CD4-positive, alpha-beta T cell (primary cell): ENCODE results near the gene PCDHB3. TPM values are rescaled to one million over a fixed set of nuclear protein-coding genes. Genes with fewer than 3 reads are reported as not detected.
"Not testable (repeated sequence)": the region's sequence is repeated elsewhere in the genome, so short reads cannot be mapped to it uniquely, and the experiment has no call there.

Source experiments
- ATAC-seq: fragments of 200-7000 bp; cut with Tn5 transposase; one replicate; pipeline ENCODE4 v1.10.0; 2022; ENCODE audit warnings: mild to moderate bottlenecking; ENCODE audit not compliant: poor library complexity
- CTCF ChIA-PET: fragments of 350-600 bp; sonication (Branson Sonifier 250); formaldehyde crosslinking; loops from one replicate; lab custom pipeline; 2021; ENCODE audit warnings: antibody characterized with exemption, inconsistent platforms; lab: Charles Lee
- POLR2A ChIA-PET: fragments of 350-600 bp; sonication (Branson Sonifier 250); formaldehyde crosslinking; loops from one replicate; lab custom pipeline; 2021; ENCODE audit warnings: antibody characterized with exemption, inconsistent platforms; lab: Charles Lee
- DNase-seq, 14 experiments: peaks; one replicate each; pipeline ENCODE4 v3.0.0-alpha.2; 2013 to 2020; ENCODE audit warnings: mixed read lengths in 2 of 14
- H3K27ac ChIP-seq, 2 donors: one replicate each; pipeline versions ENCODE4 v1.5.1 to v1.7.0; 2013; ENCODE audit warnings: low read length in 2 of 2, low read depth in 1 of 2, mild to moderate bottlenecking in 1 of 2
- H3K27me3 ChIP-seq, 2 experiments: 1 replicate in 1 of 2; 2 replicates in 1 of 2; pipeline versions ENCODE4 v1.6.1 to v1.7.0; 2013; ENCODE audit warnings: low read length in 2 of 2, control low read depth in 1 of 2, mild to moderate bottlenecking in 1 of 2, moderate library complexity in 1 of 2; ENCODE audit not compliant: insufficient read depth in 2 of 2, control insufficient read depth in 1 of 2
- H3K36me3 ChIP-seq: one replicate; pipeline ENCODE4 v1.6.1; 2013; ENCODE audit warnings: low read length, control low read depth; ENCODE audit not compliant: insufficient read depth
- H3K4me1 ChIP-seq: one replicate; pipeline ENCODE4 v1.6.1; 2013; ENCODE audit warnings: low read length, control low read depth; ENCODE audit not compliant: insufficient read depth
- H3K4me3 ChIP-seq: one replicate; pipeline ENCODE4 v1.5.1; 2013; ENCODE audit warnings: mild to moderate bottlenecking, low read length, moderate library complexity
- H3K9me3 ChIP-seq, 2 experiments: 1 replicate in 1 of 2; 2 replicates in 1 of 2; pipeline versions ENCODE4 v1.6.1 to v1.7.0; 2013; ENCODE audit warnings: low read length in 2 of 2, mild to moderate bottlenecking in 2 of 2, control low read depth in 1 of 2, moderate library complexity in 1 of 2; ENCODE audit not compliant: control insufficient read depth in 1 of 2, insufficient read depth in 1 of 2
- H3K27ac Mint-ChIP-seq: one replicate; pipeline ENCODE4 v1.8.0; 2020; ENCODE audit warnings: mixed read lengths
- H3K27me3 Mint-ChIP-seq: one replicate; pipeline ENCODE4 v1.8.0; 2021; ENCODE audit warnings: mixed read lengths
- H3K36me3 Mint-ChIP-seq: one replicate; pipeline ENCODE4 v1.8.0; 2021; ENCODE audit warnings: low read depth, mixed read lengths
- H3K4me1 Mint-ChIP-seq: one replicate; pipeline ENCODE4 v1.8.0; 2021; ENCODE audit warnings: low read depth, mixed read lengths
- H3K4me3 Mint-ChIP-seq: one replicate; pipeline ENCODE4 v1.8.0; 2020; ENCODE audit warnings: mild to moderate bottlenecking, mixed read lengths
- H3K9me3 Mint-ChIP-seq: one replicate; pipeline ENCODE4 v1.8.0; 2020; ENCODE audit warnings: mixed read lengths
- intact Hi-C, 2 experiments: fragments of 100-400 bp; cut with DNase I in 1 of 2; cut with micrococcal nuclease in 1 of 2; formaldehyde crosslinking; loops; one replicate each; pipeline versions ENCODE4 v1.15.1 to v1.9.0; 2023 to 2025; cut with DNase I, micrococcal nuclease
- total RNA-seq, 174 experiments: library from RNA in 2 of 174; stranded (reverse) in 2 of 174; gene quantifications; one replicate each; pipeline ENCODE4 v1.2.3 and lab custom pipeline; 2021 to 2026
- TF ChIP-seq, protein P1 (sequence below): fragments of 200-600 bp; IDR thresholded peaks from one replicate; pipeline ENCODE4 v1.8.0; 2022; ENCODE audit warnings: antibody characterized with exemption, mild to moderate bottlenecking

The PCDHB3 gene
- total RNA-seq, 2 experiments from 2014 or later: not detected

DNA sequence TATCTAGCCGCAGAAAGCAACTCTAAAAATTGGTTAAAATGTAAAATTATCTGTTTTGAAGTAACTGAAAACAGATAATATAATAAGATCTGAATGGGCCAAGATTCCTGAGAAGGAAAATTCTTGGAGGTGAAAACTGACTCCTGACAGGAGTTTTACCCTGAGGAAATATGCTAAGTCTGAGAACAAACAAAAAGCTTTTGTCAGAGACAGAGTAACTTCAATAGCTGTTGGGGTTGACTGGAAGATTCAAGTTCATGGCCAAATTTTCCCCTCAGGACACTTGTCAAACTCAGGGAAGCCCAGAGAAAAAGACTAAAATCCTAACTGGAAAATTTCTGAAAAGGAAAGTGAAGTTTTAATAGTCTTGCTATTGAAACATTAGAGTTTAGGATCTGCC is 27.0 kb downstream of the PCDHB3 start:
- no peak for ATAC-seq
- H3K27me3 Mint-ChIP-seq: peaks cover 42% of the 10 kb centered on the region
- no peaks in the 10 kb centered on the region for H3K36me3 ChIP-seq
- H3K27me3 ChIP-seq: peaks cover 7 to 19% of the 10 kb centered on the region in 2 experiments
- ChIA-PET POLR2A (no interaction called here), CTCF (no interaction called here)
- H3K4me1 ChIP-seq: no peaks in the 10 kb centered on the region
- no peak for DNase-seq
- TF ChIP-seq, protein P1, sequence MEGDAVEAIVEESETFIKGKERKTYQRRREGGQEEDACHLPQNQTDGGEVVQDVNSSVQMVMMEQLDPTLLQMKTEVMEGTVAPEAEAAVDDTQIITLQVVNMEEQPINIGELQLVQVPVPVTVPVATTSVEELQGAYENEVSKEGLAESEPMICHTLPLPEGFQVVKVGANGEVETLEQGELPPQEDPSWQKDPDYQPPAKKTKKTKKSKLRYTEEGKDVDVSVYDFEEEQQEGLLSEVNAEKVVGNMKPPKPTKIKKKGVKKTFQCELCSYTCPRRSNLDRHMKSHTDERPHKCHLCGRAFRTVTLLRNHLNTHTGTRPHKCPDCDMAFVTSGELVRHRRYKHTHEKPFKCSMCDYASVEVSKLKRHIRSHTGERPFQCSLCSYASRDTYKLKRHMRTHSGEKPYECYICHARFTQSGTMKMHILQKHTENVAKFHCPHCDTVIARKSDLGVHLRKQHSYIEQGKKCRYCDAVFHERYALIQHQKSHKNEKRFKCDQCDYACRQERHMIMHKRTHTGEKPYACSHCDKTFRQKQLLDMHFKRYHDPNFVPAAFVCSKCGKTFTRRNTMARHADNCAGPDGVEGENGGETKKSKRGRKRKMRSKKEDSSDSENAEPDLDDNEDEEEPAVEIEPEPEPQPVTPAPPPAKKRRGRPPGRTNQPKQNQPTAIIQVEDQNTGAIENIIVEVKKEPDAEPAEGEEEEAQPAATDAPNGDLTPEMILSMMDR: no peak
- peaks cover 7 to 9% of the 10 kb centered on the region in 2 experiments for H3K9me3 ChIP-seq
- H3K27ac Mint-ChIP-seq: no peak overlapping the region
- intact Hi-C loops: no loop called here
- no peak overlapping the region for H3K4me3 Mint-ChIP-seq
- no peaks in the 10 kb centered on the region for H3K4me1 Mint-ChIP-seq
- H3K27ac ChIP-seq: no peak overlapping the region
- peaks cover 6% of the 10 kb centered on the region for H3K9me3 Mint-ChIP-seq
- H3K4me3 ChIP-seq: no peak overlapping the region
- no peaks in the 10 kb centered on the region for H3K36me3 Mint-ChIP-seq

DNA sequence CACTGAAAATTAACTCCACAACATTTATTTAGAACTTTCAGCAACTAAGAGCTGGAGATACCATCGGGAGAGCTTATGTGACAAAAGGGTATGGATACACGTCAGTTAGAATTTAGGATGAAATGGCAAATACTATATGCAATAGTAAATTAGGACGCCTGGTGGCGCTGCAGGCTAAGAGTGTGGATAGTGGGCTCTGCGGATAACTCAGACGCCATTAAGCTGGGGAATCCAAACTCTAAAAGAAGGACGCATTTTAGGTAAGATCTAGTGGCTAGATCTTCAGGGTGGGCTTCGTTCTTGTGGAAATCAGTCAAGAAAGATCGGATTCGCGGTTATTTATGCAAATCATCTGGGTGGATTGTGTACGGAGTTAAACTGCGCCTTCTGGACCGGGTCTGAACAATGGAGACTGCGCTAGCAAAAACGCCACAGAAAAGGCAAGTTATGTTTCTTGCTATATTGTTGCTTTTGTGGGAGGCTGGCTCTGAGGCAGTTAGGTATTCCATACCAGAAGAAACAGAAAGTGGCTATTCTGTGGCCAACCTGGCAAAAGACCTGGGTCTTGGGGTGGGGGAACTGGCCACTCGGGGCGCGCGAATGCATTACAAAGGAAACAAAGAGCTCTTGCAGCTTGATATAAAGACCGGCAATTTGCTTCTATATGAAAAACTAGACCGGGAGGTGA is 34.9 kb downstream of the PCDHB3 start, which contains the start of gene PCDHB5:
Gene PCDHB5, plus strand, starts transcription at position 177 of the 688 bp plus-strand sequence. Its CDS starts 229 bp downstream, at position 406.
- peaks cover 21% of the 10 kb centered on the region for H3K9me3 Mint-ChIP-seq
- H3K4me3 Mint-ChIP-seq: peak within 1 kb of the TSS; percentile 73
- H3K4me3 ChIP-seq: no peak within 1 kb of the TSS
- ChIA-PET POLR2A (no interaction called here), CTCF (interaction anchor here (1.2 kb wide), 1 partner anchor 429 kb away, joined by 3 read pairs; no protein-coding TSS in a partner anchor)
- H3K27me3 Mint-ChIP-seq: peaks cover 50% of the 10 kb centered on the region
- intact Hi-C loops: no loop called here
- no peaks in the 10 kb centered on the region for H3K36me3 ChIP-seq
- no peaks in the 10 kb centered on the region for H3K4me1 Mint-ChIP-seq
- peaks cover 25 to 34% of the 10 kb centered on the region in 2 experiments for H3K9me3 ChIP-seq
- H3K27ac ChIP-seq: no peak within 1 kb of the TSS
- no peaks in the 10 kb centered on the region for H3K36me3 Mint-ChIP-seq
- no peak for ATAC-seq
- no peak within 1 kb of the TSS for H3K27ac Mint-ChIP-seq
- H3K4me1 ChIP-seq: no peaks in the 10 kb centered on the region
- TF ChIP-seq, protein P1: no peak
- DNase-seq: no peak
- peaks cover 0 to 15% of the 10 kb centered on the region in 2 experiments for H3K27me3 ChIP-seq

DNA sequence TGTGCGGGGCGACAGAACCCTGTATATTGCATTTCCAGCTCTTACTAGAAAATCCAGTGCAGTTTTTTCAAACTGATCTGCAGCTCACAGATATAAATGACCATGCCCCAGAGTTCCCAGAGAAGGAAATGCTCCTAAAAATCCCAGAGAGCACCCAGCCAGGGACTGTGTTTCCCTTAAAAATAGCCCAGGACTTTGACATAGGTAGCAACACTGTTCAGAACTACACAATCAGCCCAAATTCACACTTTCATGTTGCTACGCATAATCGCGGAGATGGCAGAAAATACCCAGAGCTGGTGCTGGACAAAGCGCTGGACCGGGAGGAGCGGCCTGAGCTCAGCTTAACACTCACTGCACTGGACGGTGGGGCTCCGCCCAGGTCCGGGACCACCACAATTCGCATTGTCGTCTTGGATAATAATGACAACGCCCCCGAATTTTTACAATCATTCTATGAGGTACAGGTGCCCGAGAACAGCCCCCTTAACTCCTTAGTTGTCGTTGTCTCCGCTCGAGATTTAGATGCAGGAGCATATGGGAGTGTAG is 35.5 kb downstream of the PCDHB3 start:
- H3K36me3 ChIP-seq: no peaks in the 10 kb centered on the region
- H3K27ac Mint-ChIP-seq: no peak overlapping the region
- intact Hi-C loops: no loop called here
- peaks cover 21% of the 10 kb centered on the region for H3K9me3 Mint-ChIP-seq
- no peak for DNase-seq
- peaks cover 25 to 34% of the 10 kb centered on the region in 2 experiments for H3K9me3 ChIP-seq
- H3K36me3 Mint-ChIP-seq: no peaks in the 10 kb centered on the region
- H3K4me1 Mint-ChIP-seq: no peaks in the 10 kb centered on the region
- no peak overlapping the region for H3K27ac ChIP-seq
- POLR2A ChIA-PET: no interaction called here
- H3K4me3 ChIP-seq: no peak overlapping the region
- H3K27me3 Mint-ChIP-seq: peaks cover 46% of the 10 kb centered on the region
- CTCF ChIA-PET: interaction anchor here (1.2 kb wide), 1 partner anchor 428 kb away, joined by 3 read pairs; no protein-coding TSS in a partner anchor
- H3K27me3 ChIP-seq: peaks cover 0 to 15% of the 10 kb centered on the region in 2 experiments
- ATAC-seq: no peak
- TF ChIP-seq, protein P1: no peak
- H3K4me1 ChIP-seq: no peaks in the 10 kb centered on the region
- no peak overlapping the region for H3K4me3 Mint-ChIP-seq

DNA sequence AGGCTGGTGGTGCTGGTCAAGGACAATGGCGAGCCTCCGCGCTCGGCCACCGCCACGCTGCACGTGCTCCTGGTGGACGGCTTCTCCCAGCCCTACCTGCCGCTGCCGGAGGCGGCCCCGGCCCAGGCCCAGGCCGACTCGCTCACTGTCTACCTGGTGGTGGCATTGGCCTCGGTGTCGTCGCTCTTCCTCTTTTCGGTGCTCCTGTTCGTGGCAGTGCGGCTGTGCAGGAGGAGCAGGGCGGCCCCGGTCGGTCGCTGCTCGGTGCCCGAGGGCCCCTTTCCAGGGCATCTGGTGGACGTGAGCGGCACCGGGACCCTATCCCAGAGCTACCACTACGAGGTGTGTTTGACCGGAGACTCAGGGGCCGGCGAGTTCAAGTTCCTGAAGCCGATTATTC is 37.1 kb downstream of the PCDHB3 start:
- H3K36me3 Mint-ChIP-seq, H3K4me3 Mint-ChIP-seq, H3K4me1 Mint-ChIP-seq, DNase-seq, POLR2A ChIA-PET, H3K4me1 ChIP-seq, intact Hi-C loops, ATAC-seq, H3K27ac ChIP-seq, H3K36me3 ChIP-seq, CTCF ChIA-PET, H3K4me3 ChIP-seq, H3K27ac Mint-ChIP-seq: not testable (repeated sequence)
- H3K9me3 Mint-ChIP-seq: peaks cover 25% of the 10 kb centered on the region
- peaks cover 0 to 15% of the 10 kb centered on the region in 2 experiments for H3K27me3 ChIP-seq
- H3K27me3 Mint-ChIP-seq: peaks cover 52% of the 10 kb centered on the region
- peaks cover 25 to 34% of the 10 kb centered on the region in 2 experiments for H3K9me3 ChIP-seq
